ENCODE measurements around the gene CREB5. TPM values are rescaled to one million over a fixed set of nuclear protein-coding genes. Genes with fewer than 3 reads are reported as not detected.

Gene CREB5
- total and polyA plus RNA-seq, 2 donors (not counting 3 experiments of a cell fraction or from before 2014, with no cell fraction given) = 19.6 to 28.4 TPM

DNA sequence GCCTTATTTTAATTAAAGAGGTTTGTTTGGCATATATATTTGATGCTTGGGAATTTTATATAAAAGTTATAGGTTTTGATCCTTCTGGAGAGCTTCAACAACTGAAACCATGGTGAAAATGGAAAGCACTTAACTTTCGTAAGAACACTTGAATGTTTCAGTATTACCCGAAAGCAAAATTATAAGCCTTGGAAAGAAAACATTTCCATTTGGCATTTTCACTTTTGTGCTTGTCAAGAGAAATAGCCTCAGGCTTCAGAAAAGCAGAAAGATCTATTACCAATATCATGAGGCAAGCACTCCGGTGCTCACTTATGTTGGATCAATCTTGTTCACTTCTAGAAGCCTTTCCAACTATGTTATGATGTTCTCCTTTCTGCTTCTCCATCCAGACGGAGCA is 289.9 kb downstream of the CREB5 start:
- no peak for FAIRE-seq
- Histone ChIP-seq H4K20me1 (replicated peaks; ENCODE audit: control insufficient read depth, extremely low read depth, insufficient read depth, low read length) (no peaks in the 10 kb centered on the region), H3K9me3 (replicated peaks; ENCODE audit: control insufficient read depth, insufficient read depth, low read length) (no peaks in the 10 kb centered on the region), H2AFZ (ENCODE audit: low read depth, low read length) (no peak overlapping the region), H3K79me2 (ENCODE audit: control insufficient read depth, insufficient read depth, low read length) (no peaks in the 10 kb centered on the region), H3K36me3 (ENCODE audit: control insufficient read depth in 2 of 2, extremely low read depth in 1 of 2, insufficient read depth in 2 of 2, low read length in 2 of 2) (no peaks in the 10 kb centered on the region), H3K4me3 (replicated peaks in 1 of 3; ENCODE audit: insufficient read depth in 1 of 3, low read depth in 1 of 3, low read length in 3 of 3) (no peak overlapping the region), H3K27me3 (ENCODE audit: control insufficient read depth in 2 of 2, insufficient read depth in 2 of 2, low read length in 2 of 2) (no peaks in the 10 kb centered on the region), H3K9ac (replicated peaks; ENCODE audit: extremely low read depth, insufficient read depth, low read length) (no peak overlapping the region), H3K4me2 (ENCODE audit: insufficient read depth, low read length) (no peak overlapping the region), H3K4me1 (ENCODE audit: control insufficient read depth, extremely low read depth, insufficient read depth, low read length) (no peaks in the 10 kb centered on the region), H3K27ac (ENCODE audit: insufficient read depth, low read depth, low read length) (no peak overlapping the region), H3K9me1 (replicated peaks; ENCODE audit: control insufficient read depth, extremely low read depth, insufficient read depth, low read length) (no peaks in the 10 kb centered on the region)
- BruUV-seq (replicated peaks) = no TSS peak
- POLR2A ChIA-PET = no interaction called here
- DNase-seq (ENCODE audit: low read depth, low spot score) = no peak
- dilution Hi-C loops (cut with MboI; ENCODE audit: extremely low pct_ligation_motif_present, low sequenced_read_pairs) (no loop called here), intact Hi-C loops (cut with micrococcal nuclease) (no loop called here)
- CTCF ChIA-PET = no interaction called here
- TF ChIP-seq, protein P1, sequence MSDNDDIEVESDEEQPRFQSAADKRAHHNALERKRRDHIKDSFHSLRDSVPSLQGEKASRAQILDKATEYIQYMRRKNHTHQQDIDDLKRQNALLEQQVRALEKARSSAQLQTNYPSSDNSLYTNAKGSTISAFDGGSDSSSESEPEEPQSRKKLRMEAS (IDR thresholded peaks at IDR 0.05; ENCODE audit: insufficient read depth, insufficient read length) = no peak
- TF ChIP-seq POLR2AphosphoS5 (IDR thresholded peaks at IDR 0.05; ENCODE audit: insufficient read depth, low read depth, low read length) (no peak), MYC (IDR thresholded peaks at IDR 0.05; ENCODE audit: low read depth, low read length) (no peak), FOS (IDR thresholded peaks at IDR 0.05; ENCODE audit: borderline replicate concordance, insufficient read depth, low read length) (no peak), POLR2A (IDR thresholded peaks at IDR 0.05; ENCODE audit: low read depth, low read length) (no peak), JUN (IDR thresholded peaks at IDR 0.05; ENCODE audit: borderline replicate concordance, insufficient read depth, insufficient read length, low read depth) (no peak), EZH2 (IDR thresholded peaks at IDR 0.05; ENCODE audit: borderline replicate concordance, low read depth, low read length, severe bottlenecking) (no peak), GATA2 (IDR thresholded peaks at IDR 0.05; ENCODE audit: insufficient read depth, insufficient read length, low read depth, low read length) (no peak)
- TF ChIP-seq, protein P2, sequence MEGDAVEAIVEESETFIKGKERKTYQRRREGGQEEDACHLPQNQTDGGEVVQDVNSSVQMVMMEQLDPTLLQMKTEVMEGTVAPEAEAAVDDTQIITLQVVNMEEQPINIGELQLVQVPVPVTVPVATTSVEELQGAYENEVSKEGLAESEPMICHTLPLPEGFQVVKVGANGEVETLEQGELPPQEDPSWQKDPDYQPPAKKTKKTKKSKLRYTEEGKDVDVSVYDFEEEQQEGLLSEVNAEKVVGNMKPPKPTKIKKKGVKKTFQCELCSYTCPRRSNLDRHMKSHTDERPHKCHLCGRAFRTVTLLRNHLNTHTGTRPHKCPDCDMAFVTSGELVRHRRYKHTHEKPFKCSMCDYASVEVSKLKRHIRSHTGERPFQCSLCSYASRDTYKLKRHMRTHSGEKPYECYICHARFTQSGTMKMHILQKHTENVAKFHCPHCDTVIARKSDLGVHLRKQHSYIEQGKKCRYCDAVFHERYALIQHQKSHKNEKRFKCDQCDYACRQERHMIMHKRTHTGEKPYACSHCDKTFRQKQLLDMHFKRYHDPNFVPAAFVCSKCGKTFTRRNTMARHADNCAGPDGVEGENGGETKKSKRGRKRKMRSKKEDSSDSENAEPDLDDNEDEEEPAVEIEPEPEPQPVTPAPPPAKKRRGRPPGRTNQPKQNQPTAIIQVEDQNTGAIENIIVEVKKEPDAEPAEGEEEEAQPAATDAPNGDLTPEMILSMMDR (IDR thresholded peaks at IDR 0.05; ENCODE audit: extremely low read depth in 1 of 2, insufficient read depth in 1 of 2, low read depth in 1 of 2, low read length in 2 of 2) = no peak

Data from endothelial cell of umbilical vein (primary cell).